ENCODE results near the gene WDR54. TPM values are rescaled to one million over a fixed set of nuclear protein-coding genes. Genes with fewer than 3 reads are reported as not detected.

The WDR54 gene
- total RNA-seq, 1 donor from 2014 or later: 30.2 TPM

DNA sequence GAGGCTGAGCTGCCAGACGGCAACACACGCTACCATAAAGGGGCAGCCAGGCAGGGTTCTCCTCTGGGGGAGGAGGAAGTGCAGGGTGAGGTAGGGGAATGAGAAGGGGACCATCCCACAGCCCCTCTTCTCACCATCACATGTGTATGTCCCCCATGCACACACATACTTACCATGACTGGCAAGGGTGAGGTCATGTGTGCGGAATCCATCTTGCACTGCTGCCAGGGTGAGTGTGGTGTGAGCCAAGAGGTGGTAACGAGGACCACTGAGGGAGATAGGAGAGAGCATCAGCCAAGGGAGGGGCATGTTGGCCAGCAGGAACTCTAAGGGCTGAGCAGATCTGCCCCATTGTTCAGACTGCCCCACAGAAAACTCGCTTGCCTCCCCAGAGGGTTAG is 7.1 kb downstream of the WDR54 start:
- Mint-ChIP-seq H3K36me3 (ENCODE audit: insufficient read depth) (peaks cover 21% of the 10 kb centered on the region), H3K4me1 (ENCODE audit: low read depth) (no peaks in the 10 kb centered on the region), H3K27ac (no peak overlapping the region), H3K4me3 (ENCODE audit: low read depth) (no peak overlapping the region), H3K27me3 (no peaks in the 10 kb centered on the region), H3K9me3 (ENCODE audit: low read depth) (no peaks in the 10 kb centered on the region)
- TF ChIP-seq, protein P1, sequence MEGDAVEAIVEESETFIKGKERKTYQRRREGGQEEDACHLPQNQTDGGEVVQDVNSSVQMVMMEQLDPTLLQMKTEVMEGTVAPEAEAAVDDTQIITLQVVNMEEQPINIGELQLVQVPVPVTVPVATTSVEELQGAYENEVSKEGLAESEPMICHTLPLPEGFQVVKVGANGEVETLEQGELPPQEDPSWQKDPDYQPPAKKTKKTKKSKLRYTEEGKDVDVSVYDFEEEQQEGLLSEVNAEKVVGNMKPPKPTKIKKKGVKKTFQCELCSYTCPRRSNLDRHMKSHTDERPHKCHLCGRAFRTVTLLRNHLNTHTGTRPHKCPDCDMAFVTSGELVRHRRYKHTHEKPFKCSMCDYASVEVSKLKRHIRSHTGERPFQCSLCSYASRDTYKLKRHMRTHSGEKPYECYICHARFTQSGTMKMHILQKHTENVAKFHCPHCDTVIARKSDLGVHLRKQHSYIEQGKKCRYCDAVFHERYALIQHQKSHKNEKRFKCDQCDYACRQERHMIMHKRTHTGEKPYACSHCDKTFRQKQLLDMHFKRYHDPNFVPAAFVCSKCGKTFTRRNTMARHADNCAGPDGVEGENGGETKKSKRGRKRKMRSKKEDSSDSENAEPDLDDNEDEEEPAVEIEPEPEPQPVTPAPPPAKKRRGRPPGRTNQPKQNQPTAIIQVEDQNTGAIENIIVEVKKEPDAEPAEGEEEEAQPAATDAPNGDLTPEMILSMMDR (IDR thresholded peaks at IDR 0.05; ENCODE audit: unreplicated experiment): no peak
- no peak for DNase-seq (ENCODE audit: low spot score, unreplicated experiment)

GRCh38 chr2:74429487-74430451 is 8.2 kb downstream of the WDR54 start:
- Mint-ChIP-seq H3K27me3 (no peaks in the 10 kb centered on the region), H3K27ac (no peak overlapping the region), H3K9me3 (ENCODE audit: low read depth) (no peaks in the 10 kb centered on the region), H3K4me3 (ENCODE audit: low read depth) (no peak overlapping the region), H3K36me3 (ENCODE audit: insufficient read depth) (peaks cover 21% of the 10 kb centered on the region), H3K4me1 (ENCODE audit: low read depth) (no peaks in the 10 kb centered on the region)
- no peak for DNase-seq (ENCODE audit: low spot score, unreplicated experiment)
- TF ChIP-seq, protein P1 (IDR thresholded peaks at IDR 0.05; ENCODE audit: unreplicated experiment): no peak

DNA sequence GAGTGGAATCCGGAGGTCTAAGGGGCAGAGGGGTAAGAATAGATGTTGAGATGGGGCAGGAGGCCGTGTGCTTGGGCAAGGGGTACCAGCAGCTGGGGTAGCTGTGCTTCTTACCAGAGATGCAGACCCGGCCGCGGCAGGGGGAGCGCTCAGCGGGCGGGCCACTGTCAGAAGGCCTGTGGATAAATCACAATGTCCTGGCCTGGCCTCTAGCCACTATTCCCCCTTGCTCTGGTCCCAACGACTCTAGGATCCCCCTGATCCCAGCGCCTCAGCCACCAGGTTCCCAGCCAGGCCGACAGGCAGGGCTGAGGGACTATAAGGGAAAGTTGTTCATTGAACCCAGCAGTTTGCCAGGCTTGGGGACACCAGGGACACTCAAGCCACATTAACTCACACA is 9.0 kb downstream of the WDR54 start:
- Mint-ChIP-seq H3K36me3 (ENCODE audit: insufficient read depth) (peaks cover 21% of the 10 kb centered on the region), H3K4me3 (ENCODE audit: low read depth) (no peak overlapping the region), H3K27me3 (no peaks in the 10 kb centered on the region), H3K4me1 (ENCODE audit: low read depth) (no peaks in the 10 kb centered on the region), H3K27ac (no peak overlapping the region), H3K9me3 (ENCODE audit: low read depth) (no peaks in the 10 kb centered on the region)
- TF ChIP-seq, protein P1 (IDR thresholded peaks at IDR 0.05; ENCODE audit: unreplicated experiment): no peak
- DNase-seq (ENCODE audit: low spot score, unreplicated experiment): no peak

GRCh38 chr2:74436111-74436805 is 14.7 kb downstream of the WDR54 start:
- Mint-ChIP-seq H3K36me3 (ENCODE audit: insufficient read depth) (peaks cover 9% of the 10 kb centered on the region), H3K27me3 (no peaks in the 10 kb centered on the region), H3K27ac (no peak overlapping the region), H3K4me3 (ENCODE audit: low read depth) (no peak overlapping the region), H3K9me3 (ENCODE audit: low read depth) (no peaks in the 10 kb centered on the region), H3K4me1 (ENCODE audit: low read depth) (peaks cover 22% of the 10 kb centered on the region)
- TF ChIP-seq, protein P1 (IDR thresholded peaks at IDR 0.05; ENCODE audit: unreplicated experiment): no peak
- DNase-seq (ENCODE audit: low spot score, unreplicated experiment): no peak

- Mint-ChIP-seq H3K4me1 (ENCODE audit: low read depth) (peaks cover 22% of the 10 kb centered on the region), H3K36me3 (ENCODE audit: insufficient read depth) (peaks cover 9% of the 10 kb centered on the region), H3K27me3 (no peaks in the 10 kb centered on the region), H3K9me3 (ENCODE audit: low read depth) (no peaks in the 10 kb centered on the region), H3K27ac (no peak overlapping the region), H3K4me3 (ENCODE audit: low read depth) (no peak overlapping the region)
- TF ChIP-seq, protein P1 (IDR thresholded peaks at IDR 0.05; ENCODE audit: unreplicated experiment): no peak
- no peak for DNase-seq (ENCODE audit: low spot score, unreplicated experiment)
These were observed 15.5 kb downstream of the WDR54 start for GRCh38 chr2:74436848-74437695.

Measured in progenitor cell of endocrine pancreas (in vitro differentiated cells).